PC-3 (cell line): ENCODE results near the gene BRF1. TPM values are rescaled to one million over a fixed set of nuclear protein-coding genes. Genes with fewer than 3 reads are reported as not detected.

Experiments used
- ATAC-seq: fragments of 200-7000 bp; cut with Tn5 transposase; 2 replicates; pipeline ENCODE4 v1.9.1; 2020; ENCODE audit warnings: mild to moderate bottlenecking, moderate library complexity
- BruUV-seq: library from RNA; stranded (reverse); fragments of 400-500 nt; replicated peaks from 2 replicates; lab custom pipeline; 2021; lab: Mats Ljungman, UMichigan
- CTCF ChIA-PET: fragments of 300-600 bp; sonication (Branson Sonifier 250); formaldehyde crosslinking; loops from one replicate; lab custom pipeline; 2022; ENCODE audit warnings: antibody characterized with exemption; lab: Charles Lee
- POLR2A ChIA-PET: fragments of 300-600 bp; sonication (Branson Sonifier 250); formaldehyde crosslinking; loops from one replicate; lab custom pipeline; 2022; ENCODE audit warnings: antibody characterized with exemption; ENCODE audit not compliant: unreplicated experiment; lab: Charles Lee
- DNase-seq: peaks from one replicate; pipeline ENCODE4 v3.0.0-alpha.2; 2015
- H2AFZ ChIP-seq: fragments of 300-600 bp; sonication (generic); 2 replicates; pipeline ENCODE4 v1.6.0; 2016; ENCODE audit warnings: antibody characterized with exemption, low read length
- H3F3A ChIP-seq: fragments of 300-600 bp; sonication (generic); one replicate; pipeline ENCODE4 v1.6.0; 2017; ENCODE audit warnings: antibody characterized with exemption, low read length, control low read depth, mild to moderate bottlenecking; ENCODE audit not compliant: unreplicated experiment
- H3K27ac ChIP-seq: fragments of 300-600 bp; sonication (generic); 2 replicates; pipeline ENCODE4 v1.5.1; 2016; ENCODE audit warnings: mild to moderate bottlenecking, low read length
- H3K27me3 ChIP-seq: fragments of 300-600 bp; sonication (generic); 2 replicates; pipeline ENCODE4 v1.6.1; 2016; ENCODE audit warnings: low read length, mixed read lengths
- H3K36me3 ChIP-seq: fragments of 300-600 bp; sonication (generic); 2 replicates; pipeline ENCODE4 v1.6.1; 2016; ENCODE audit warnings: low read depth, mixed run types, low read length, mixed read lengths
- H3K4me1 ChIP-seq: fragments of 300-600 bp; sonication (generic); 2 replicates; pipeline ENCODE4 v1.5.1; 2016; ENCODE audit warnings: low read length; ENCODE audit not compliant: insufficient read depth
- H3K4me2 ChIP-seq: fragments of 300-600 bp; sonication (generic); 2 replicates; pipeline ENCODE4 v1.6.0; 2016; ENCODE audit warnings: low read length
- H3K4me3 ChIP-seq: fragments of 300-600 bp; sonication (generic); 2 replicates; pipeline ENCODE4 v1.5.1; 2016; ENCODE audit warnings: mild to moderate bottlenecking, low read length, mixed read lengths
- H3K79me2 ChIP-seq: fragments of 300-600 bp; sonication (generic); 2 replicates; pipeline ENCODE4 v1.6.1; 2017; ENCODE audit warnings: low read length, mixed read lengths
- H3K9ac ChIP-seq: fragments of 300-600 bp; sonication (generic); 2 replicates; pipeline ENCODE4 v1.6.0; 2016; ENCODE audit warnings: mild to moderate bottlenecking, low read length
- H3K9me2 ChIP-seq: fragments of 300-600 bp; sonication (generic); replicated peaks from 2 replicates; pipeline ENCODE4 v1.6.1; 2016; ENCODE audit warnings: mixed run types, low read length, mixed read lengths
- H3K9me3 ChIP-seq: fragments of 300-600 bp; sonication (generic); 2 replicates; pipeline ENCODE4 v1.6.1; 2016; ENCODE audit warnings: low read length, mixed read lengths
- H4K20me1 ChIP-seq: fragments of 300-600 bp; sonication (generic); 2 replicates; pipeline ENCODE4 v1.6.1; 2016; ENCODE audit warnings: low read length, mixed read lengths
- EZH2 ChIP-seq: fragments of 300-600 bp; sonication (generic); IDR thresholded peaks from one replicate; pipeline ENCODE4 v1.6.1; 2017; ENCODE audit warnings: antibody characterized with exemption, mild to moderate bottlenecking, low read length; ENCODE audit not compliant: unreplicated experiment
- EZH2phosphoT487 ChIP-seq: fragments of 300-600 bp; sonication (generic); IDR thresholded peaks from 2 replicates; pipeline ENCODE4 v1.6.1; 2018; ENCODE audit warnings: mild to moderate bottlenecking, antibody characterized with exemption, low read length, borderline replicate concordance
- intact Hi-C: fragments of 100-400 bp; cut with micrococcal nuclease; formaldehyde crosslinking; loops from 2 replicates; pipeline ENCODE4 v1.9.0; 2023
- total RNA-seq: library from RNA; depleted of rRNA; stranded (reverse); fragments of >200 nt; gene quantifications from 2 replicates; pipeline ENCODE4 v1.2.3, GENCODE V29; 2014
- TF ChIP-seq, protein P1 (sequence below): fragments of 300-600 bp; sonication (generic); conservative IDR thresholded peaks from 2 replicates; pipeline ENCODE4 v1.5.1; 2017; ENCODE audit warnings: antibody characterized with exemption, low read depth, mild to moderate bottlenecking, low read length

Gene BRF1
- total RNA-seq, 1 experiment from 2014 or later, result 55.8 TPM

GRCh38 chr14:105334383-105335230 lies 33.8 kb upstream of the BRF1 start:
- H3K79me2 ChIP-seq, result peaks cover 33% of the 10 kb centered on the region; the same call in 1 of the 2 replicates
- H3K36me3 ChIP-seq, result no peaks in the 10 kb centered on the region
- H3K4me2 ChIP-seq, result no peak overlapping the region
- DNase-seq, result no peak
- peak; percentile 33; the same call in 1 of the 2 replicates for ATAC-seq
- H2AFZ ChIP-seq, result no peak overlapping the region
- no peaks in the 10 kb centered on the region for H3K27me3 ChIP-seq
- ChIA-PET CTCF (interaction anchor here (0.5 to 1.2 kb wide), 2 partner anchors 16 to 32 kb away, joined by 3 to 5 read pairs; no protein-coding TSS in a partner anchor), POLR2A (no interaction called here)
- H3F3A ChIP-seq, result no peaks in the 10 kb centered on the region
- H3K4me1 ChIP-seq, result peaks cover 4% of the 10 kb centered on the region; the same call in 1 of the 2 replicates
- no peak overlapping the region for H3K4me3 ChIP-seq
- no peaks in the 10 kb centered on the region for H3K9me2 ChIP-seq
- BruUV-seq, result no TSS peak
- no peak overlapping the region for H3K9ac ChIP-seq
- H4K20me1 ChIP-seq, result no peaks in the 10 kb centered on the region; the same call in 1 of the 2 replicates
- intact Hi-C loops, result no loop called here
- H3K27ac ChIP-seq, result no peak overlapping the region
- TF ChIP-seq, protein P1, sequence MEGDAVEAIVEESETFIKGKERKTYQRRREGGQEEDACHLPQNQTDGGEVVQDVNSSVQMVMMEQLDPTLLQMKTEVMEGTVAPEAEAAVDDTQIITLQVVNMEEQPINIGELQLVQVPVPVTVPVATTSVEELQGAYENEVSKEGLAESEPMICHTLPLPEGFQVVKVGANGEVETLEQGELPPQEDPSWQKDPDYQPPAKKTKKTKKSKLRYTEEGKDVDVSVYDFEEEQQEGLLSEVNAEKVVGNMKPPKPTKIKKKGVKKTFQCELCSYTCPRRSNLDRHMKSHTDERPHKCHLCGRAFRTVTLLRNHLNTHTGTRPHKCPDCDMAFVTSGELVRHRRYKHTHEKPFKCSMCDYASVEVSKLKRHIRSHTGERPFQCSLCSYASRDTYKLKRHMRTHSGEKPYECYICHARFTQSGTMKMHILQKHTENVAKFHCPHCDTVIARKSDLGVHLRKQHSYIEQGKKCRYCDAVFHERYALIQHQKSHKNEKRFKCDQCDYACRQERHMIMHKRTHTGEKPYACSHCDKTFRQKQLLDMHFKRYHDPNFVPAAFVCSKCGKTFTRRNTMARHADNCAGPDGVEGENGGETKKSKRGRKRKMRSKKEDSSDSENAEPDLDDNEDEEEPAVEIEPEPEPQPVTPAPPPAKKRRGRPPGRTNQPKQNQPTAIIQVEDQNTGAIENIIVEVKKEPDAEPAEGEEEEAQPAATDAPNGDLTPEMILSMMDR, result no peak; the same call in 1 of the 2 replicates
- TF ChIP-seq EZH2phosphoT487, result no peak
- no peak for TF ChIP-seq EZH2
- H3K9me3 ChIP-seq, result no peaks in the 10 kb centered on the region

- Histone ChIP-seq H3K27me3 (no peaks in the 10 kb centered on the region), H3K36me3 (no peaks in the 10 kb centered on the region), H3K9ac (no peak overlapping the region), H3K4me3 (no peak overlapping the region), H3K9me2 (no peaks in the 10 kb centered on the region), H2AFZ (no peak overlapping the region), H3K4me1 (peaks cover 4% of the 10 kb centered on the region; the same call in 1 of the 2 replicates), H3K27ac (no peak overlapping the region), H3K4me2 (no peak overlapping the region), H3F3A (no peaks in the 10 kb centered on the region), H4K20me1 (no peaks in the 10 kb centered on the region; the same call in 1 of the 2 replicates), H3K9me3 (no peaks in the 10 kb centered on the region), H3K79me2 (peaks cover 33% of the 10 kb centered on the region; the same call in 1 of the 2 replicates)
- TF ChIP-seq EZH2phosphoT487 (no peak), EZH2 (no peak)
- TF ChIP-seq, protein P1, result no peak
- intact Hi-C loops, result no loop called here
- POLR2A ChIA-PET, result no interaction called here
- ATAC-seq (no peak), DNase-seq (no peak)
- BruUV-seq, result no TSS peak
- CTCF ChIA-PET, result interaction anchor here (1.2 kb wide), 1 partner anchor 15 kb away, joined by 3 read pairs; no protein-coding TSS in a partner anchor
Measured at GRCh38 chr14:105333613-105334364, 33.0 kb upstream of the BRF1 start.
